ENCODE results near the gene TNS4.

DNA sequence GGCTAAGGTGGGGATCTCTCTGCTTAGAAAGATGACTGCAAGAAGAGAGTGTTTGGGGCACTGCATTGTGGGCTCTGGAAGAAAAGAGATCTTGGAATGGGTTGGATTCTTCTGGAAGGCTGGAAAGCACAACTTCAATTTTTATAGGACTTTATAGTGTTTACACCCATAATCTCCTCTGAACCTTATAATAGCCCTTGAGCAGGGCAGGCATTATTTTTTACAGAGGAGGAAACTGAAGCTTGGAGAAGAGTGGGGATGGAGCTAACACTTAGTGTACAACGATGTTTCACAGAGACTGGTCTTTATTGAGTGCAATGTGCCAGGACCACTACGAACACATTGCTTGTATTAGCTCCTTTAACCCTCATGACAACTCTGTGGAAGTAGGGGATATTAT, 10.4 kb downstream of the TNS4 start:
- no peak for TF ChIP-seq EZH2phosphoT487 (IDR thresholded peaks at IDR 0.05; ENCODE audit: borderline replicate concordance, low read depth, low read length)
- TF ChIP-seq, protein P1, sequence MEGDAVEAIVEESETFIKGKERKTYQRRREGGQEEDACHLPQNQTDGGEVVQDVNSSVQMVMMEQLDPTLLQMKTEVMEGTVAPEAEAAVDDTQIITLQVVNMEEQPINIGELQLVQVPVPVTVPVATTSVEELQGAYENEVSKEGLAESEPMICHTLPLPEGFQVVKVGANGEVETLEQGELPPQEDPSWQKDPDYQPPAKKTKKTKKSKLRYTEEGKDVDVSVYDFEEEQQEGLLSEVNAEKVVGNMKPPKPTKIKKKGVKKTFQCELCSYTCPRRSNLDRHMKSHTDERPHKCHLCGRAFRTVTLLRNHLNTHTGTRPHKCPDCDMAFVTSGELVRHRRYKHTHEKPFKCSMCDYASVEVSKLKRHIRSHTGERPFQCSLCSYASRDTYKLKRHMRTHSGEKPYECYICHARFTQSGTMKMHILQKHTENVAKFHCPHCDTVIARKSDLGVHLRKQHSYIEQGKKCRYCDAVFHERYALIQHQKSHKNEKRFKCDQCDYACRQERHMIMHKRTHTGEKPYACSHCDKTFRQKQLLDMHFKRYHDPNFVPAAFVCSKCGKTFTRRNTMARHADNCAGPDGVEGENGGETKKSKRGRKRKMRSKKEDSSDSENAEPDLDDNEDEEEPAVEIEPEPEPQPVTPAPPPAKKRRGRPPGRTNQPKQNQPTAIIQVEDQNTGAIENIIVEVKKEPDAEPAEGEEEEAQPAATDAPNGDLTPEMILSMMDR (conservative IDR thresholded peaks at IDR 0.05; ENCODE audit: low read length): no peak
